H54 (cell line): ENCODE measurements around the gene PDCD4.

Experiments
- DNase-seq: peaks from one replicate; pipeline ENCODE4 v3.0.0; 2011; ENCODE audit warnings: low spot score, mixed read lengths; ENCODE audit not compliant: insufficient read length
- FAIRE-seq: peaks from 3 replicates; lab custom pipeline; 2011; peaks lifted over from hg19 to GRCh38; lab: Jason Lieb, UNC
- POLR2A ChIP-seq: IDR thresholded peaks from 2 replicates; pipeline ENCODE4 v1.6.1; 2011; ENCODE audit warnings: low read depth, mild to moderate bottlenecking, low read length

PDCD4 gene

GRCh38 chr10:110845756-110846620 is 25.7 kb upstream of the PDCD4 start:
- DNase-seq (no peak), FAIRE-seq (no peak)
- TF ChIP-seq POLR2A, result no peak

GRCh38 chr10:110847374-110847773 is 24.4 kb upstream of the PDCD4 start:
- TF ChIP-seq POLR2A, result no peak
- DNase-seq (no peak), FAIRE-seq (no peak)

DNA sequence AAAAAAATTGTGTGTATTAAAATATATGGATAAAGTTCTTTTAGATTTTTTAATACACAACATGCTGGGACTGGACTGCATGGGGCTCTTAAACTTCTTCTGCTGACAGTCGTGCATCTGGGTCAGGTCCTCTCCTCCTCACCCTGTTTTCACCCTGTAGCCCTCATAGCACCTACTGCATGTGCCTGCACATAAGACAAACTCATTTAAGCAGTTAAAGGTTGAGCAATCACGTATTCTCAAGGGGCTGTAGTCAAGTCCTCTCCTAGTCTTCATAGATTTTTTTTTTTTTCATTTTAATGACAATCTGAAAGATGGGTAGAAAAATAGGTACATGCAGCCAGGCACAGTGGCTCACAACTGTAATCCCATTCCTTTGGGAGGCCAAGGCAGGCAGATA is 23.6 kb upstream of the PDCD4 start:
- no peak for DNase-seq
- TF ChIP-seq POLR2A, result no peak
- FAIRE-seq, result no peak

GRCh38 chr10:110850099-110850498 is 21.6 kb upstream of the PDCD4 start:
- DNase-seq (no peak), FAIRE-seq (no peak)
- no peak for TF ChIP-seq POLR2A

DNA sequence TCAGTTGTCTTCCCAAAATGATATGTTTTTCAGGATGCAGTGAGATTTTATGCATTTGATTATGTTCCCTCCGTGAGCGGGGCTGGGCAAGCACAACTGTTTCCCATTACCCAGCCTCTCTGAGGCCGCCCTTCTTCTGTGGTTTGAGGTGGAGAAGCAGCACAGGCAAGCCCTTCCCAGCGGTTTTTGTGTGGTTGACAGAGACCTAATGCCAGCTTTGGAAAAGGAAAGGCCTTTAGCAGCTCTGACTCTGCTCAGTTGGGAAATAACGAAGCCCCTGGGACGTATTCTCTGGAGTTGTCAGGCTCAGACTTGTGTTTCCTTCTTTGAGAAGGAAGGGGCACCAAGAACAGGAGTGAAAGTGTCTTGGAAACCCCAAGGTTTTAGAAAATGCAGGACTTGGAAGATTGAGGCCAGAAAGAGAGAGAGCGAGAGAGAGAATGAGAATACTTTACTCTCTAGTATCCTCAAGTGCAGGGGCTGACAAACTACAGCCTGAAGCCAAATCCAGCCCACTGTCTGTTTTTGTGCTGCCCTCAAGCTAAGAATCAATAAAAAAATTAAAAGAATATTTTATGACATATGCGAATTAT is 20.6 kb upstream of the PDCD4 start:
- DNase-seq (no peak), FAIRE-seq (no peak)
- TF ChIP-seq POLR2A, result no peak

DNA sequence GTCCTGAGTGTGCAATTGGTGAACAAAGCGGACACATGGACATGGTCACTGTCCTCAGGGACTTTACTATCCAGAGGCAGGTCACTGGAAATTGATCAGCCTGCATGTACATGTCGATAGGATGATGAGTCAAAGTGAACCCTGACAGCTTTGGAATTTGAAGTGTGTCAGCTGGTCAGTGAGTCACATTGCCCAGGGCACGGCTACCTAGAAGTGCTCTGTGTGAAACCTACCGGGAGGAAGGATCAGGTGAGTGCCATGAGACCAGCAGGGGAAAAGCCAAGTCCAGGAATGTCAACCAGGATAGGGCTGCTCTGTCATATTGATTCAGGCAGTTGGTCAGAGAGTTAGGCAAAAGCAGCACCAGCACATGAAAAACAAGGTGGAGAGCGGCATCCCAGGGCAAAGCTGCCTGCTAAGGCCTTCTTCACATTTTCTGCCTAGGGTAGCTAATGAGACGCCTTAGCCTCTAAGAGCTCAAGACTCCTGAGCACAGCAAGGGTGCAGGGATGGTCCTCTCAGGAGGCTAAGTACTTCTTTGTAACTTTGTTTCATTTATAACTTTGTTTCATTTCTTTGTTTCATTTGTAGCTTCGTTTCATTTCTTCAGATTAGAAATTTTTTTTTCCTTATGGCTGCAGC is 19.4 kb upstream of the PDCD4 start:
- DNase-seq (peak; percentile 33), FAIRE-seq (no peak)
- no peak for TF ChIP-seq POLR2A

- no peak for TF ChIP-seq POLR2A
- FAIRE-seq (no peak), DNase-seq (no peak)
Observed at GRCh38 chr10:110852947-110853346, 18.8 kb upstream of the PDCD4 start.

DNA sequence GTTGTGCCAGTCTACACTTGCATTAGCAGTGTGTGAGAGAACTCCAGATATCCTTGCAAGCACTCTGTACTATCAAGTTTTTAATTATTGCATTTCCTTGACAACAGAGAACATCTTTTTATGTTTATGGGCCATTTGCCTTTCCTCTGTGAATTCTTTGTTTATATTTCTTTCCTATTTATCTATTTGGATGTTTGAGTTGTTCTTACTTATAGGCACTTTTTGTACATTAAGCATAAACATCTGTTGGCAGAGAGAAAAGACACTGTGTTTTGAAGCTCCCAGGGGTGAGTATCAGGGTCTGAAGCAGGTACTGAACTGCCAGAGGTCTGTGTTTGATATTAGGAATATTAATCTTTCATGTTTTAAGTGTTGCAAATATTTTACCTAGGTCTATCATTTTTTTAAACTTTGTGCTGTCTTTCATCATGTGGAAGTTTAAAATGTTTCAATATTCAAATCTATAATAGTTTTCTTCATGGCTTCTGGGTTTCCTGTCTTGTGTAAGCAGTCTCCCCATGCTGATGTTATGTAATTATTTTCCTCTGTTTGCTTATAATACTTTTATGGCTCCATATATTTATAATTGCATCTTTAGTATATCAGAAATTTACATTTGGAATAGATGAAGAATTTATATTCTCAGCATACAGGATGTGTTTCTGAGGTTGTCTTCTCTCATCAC is 17.7 kb upstream of the PDCD4 start:
- FAIRE-seq (no peak), DNase-seq (no peak)
- TF ChIP-seq POLR2A, result no peak

DNA sequence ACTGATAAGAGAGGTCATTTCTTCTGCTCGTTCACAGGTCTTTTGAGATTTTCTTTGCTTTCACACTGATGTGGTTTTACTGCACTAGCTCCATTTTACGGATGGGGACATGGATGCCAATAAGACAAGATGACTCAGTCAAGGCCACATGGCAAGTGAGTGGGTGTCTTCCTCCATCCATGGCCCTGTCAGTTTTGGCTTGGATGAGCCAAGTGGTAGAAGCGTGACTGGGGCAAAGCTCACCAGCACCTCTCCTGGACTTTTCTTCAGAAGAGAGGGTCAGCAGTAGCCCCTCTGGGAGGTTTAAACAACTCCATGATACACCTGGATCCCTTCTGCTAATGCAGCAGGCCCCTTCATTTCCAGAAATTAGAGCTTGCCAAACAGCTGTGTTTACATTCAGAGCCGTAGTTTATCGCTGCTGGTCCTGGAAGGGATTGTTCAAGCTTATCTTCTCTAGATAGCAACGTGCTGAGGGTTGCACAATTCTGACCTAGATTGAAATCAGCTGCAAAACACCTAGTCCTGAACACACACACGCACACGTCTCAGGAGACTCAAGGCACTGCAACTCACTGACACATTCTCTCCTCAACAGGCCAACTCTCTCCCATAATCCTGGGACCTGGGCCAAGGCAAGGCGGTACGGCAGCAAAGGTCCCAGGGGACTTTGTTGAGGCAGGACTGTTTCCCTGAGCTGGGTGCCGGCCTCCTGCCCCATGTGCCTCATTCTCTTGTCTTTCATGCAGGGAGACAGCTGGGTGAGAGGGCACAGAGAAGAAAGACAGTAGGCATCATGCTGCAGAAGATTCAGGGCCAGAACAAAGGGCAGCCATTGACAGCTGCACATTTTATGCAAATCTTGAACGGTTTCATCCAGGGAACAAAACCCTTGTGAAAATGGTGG is 14.2 kb upstream of the PDCD4 start:
- FAIRE-seq, result no peak
- no peak for TF ChIP-seq POLR2A
- no peak for DNase-seq

DNA sequence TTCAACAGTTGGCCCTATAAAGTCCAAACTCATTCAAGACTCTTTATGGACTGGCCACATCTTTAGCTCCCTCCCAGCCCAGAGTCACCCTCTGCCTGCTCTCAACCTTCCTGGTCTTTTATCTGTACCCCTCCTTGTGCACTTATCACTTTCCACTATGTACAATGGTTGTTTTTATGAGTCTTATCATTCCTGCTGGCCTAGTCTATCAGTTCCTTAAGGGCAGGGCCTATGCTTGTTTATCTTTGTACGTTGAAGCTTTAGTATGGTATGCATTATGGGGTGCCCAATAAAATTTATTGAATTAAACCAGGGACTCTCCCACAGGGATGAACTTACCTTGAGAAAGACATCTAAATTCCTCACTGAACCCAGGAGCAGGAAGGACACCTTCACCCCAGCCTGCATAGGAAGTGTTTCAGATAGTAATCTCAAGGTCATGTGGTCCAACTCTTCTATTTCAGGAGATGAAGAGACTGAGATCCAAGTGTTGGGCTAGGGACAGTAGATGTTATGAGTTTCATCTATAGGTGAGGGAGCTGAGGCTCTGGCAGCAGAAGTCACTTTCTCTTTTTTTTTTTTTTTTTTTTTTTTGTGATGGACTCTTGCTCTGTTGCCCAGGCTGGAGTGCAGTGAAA is 13.3 kb upstream of the PDCD4 start:
- TF ChIP-seq POLR2A, result no peak
- DNase-seq, result no peak
- no peak for FAIRE-seq

DNA sequence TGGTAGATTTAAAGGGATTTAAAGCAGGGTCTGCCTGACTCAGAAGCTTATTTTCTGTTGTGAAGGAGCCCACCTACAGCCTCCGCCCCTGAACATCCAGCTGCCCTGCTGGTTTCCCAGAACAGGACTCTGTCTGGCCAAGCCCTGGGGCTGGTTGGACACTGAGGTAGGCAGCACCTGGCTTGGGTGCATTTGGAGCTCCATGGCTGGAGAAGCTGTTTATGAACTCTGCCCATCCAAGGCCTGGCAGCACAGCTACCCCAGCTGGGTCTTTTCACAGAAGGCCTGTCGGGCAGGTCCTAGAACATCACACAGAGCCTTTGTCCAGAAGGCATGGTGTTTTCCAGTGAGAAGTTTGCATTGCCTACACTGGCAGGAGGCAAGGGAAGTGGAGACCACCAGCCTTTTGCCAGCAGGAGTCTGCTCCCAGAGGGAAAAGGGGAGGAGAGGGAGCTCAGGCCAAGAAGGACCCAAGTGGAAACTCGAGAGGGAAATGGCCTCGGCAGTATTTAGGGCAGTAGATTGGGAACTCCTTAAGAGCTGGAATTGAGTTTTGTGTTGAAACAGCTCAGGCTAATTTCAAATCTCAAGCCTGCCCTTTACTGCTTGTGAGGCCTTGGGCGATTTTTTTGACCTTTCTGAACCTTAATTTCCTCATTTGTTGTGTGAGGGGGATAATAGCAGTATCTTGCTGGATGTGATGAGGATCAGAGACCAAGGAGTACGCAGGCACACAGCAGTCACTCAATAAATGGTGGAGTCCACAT is 12.3 kb upstream of the PDCD4 start:
- FAIRE-seq, result no peak
- no peak for TF ChIP-seq POLR2A
- DNase-seq, result no peak

DNA sequence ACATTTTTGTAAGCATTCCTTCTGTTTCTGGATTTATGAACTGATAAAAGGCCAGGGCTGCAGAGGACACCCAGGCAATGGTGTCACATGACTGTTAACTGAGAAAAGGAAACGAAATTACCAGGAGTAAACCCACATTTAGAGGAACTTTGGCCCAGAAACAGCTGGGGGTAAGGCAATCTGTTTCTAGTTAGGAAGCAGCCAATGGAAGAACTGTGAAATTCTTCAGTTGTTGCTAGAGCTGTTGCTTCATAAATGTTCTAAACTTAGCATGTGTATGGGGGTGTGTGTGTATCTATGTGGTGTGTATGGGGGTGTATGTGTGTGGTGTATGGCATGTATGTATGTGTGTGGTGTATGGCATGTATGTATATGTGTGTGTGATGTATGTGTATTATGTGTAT is 11.8 kb upstream of the PDCD4 start:
- no peak for TF ChIP-seq POLR2A
- DNase-seq (no peak), FAIRE-seq (no peak)
